T-helper 17 cell (primary cell): Measurements from ENCODE around the gene CYP1B1. TPM values are rescaled to one million over a fixed set of nuclear protein-coding genes. Genes with fewer than 3 reads are reported as not detected.
"Not testable (repeated sequence)": the region's sequence is repeated elsewhere in the genome, so short reads cannot be mapped to it uniquely, and the experiment has no call there.

Experiments
- ATAC-seq: fragments of 150-1000 bp; cut with Tn5 transposase; 2 replicates; pipeline ENCODE4 v1.10.0; 2021; ENCODE audit warnings: mild to moderate bottlenecking, moderate library complexity
- DNase-seq, 3 donors: peaks; one replicate each; pipeline versions ENCODE4 v3.0.0 to v3.0.0-alpha.2; 2020 to 2021
- H3K9me3 ChIP-seq: one replicate; pipeline ENCODE4 v1.7.0; 2013; ENCODE audit warnings: low read length, mild to moderate bottlenecking; ENCODE audit not compliant: control insufficient read depth, poor library complexity, severe bottlenecking
- H3K27ac Mint-ChIP-seq: one replicate; pipeline ENCODE4 v1.8.0; 2022; ENCODE audit warnings: mild to moderate bottlenecking, moderate library complexity, mixed read lengths
- H3K27me3 Mint-ChIP-seq: one replicate; pipeline ENCODE4 v1.8.0; 2022; ENCODE audit warnings: mixed read lengths
- H3K36me3 Mint-ChIP-seq: one replicate; pipeline ENCODE4 v1.8.0; 2022; ENCODE audit warnings: low read depth, mixed read lengths
- H3K4me1 Mint-ChIP-seq: one replicate; pipeline ENCODE4 v1.8.0; 2022; ENCODE audit warnings: mild to moderate bottlenecking, mixed read lengths
- H3K4me3 Mint-ChIP-seq: one replicate; pipeline ENCODE4 v1.8.0; 2022; ENCODE audit warnings: mild to moderate bottlenecking, moderate library complexity, mixed read lengths
- total RNA-seq, 4 donors: library from RNA in 2 of 4; stranded (reverse) in 2 of 4; gene quantifications; one replicate each; pipeline ENCODE4 v1.2.3 and lab custom pipeline; 2022 to 2026

The CYP1B1 gene
- total RNA-seq (1 to 10 TPM in 1 of 2 donors, under 1 TPM in 1; 0.44 to 1.4 TPM), total RNA-seq (lab: John Stamatoyannopoulos, UW) (0.12 to 0.23 reads per million in 2 donors)

DNA sequence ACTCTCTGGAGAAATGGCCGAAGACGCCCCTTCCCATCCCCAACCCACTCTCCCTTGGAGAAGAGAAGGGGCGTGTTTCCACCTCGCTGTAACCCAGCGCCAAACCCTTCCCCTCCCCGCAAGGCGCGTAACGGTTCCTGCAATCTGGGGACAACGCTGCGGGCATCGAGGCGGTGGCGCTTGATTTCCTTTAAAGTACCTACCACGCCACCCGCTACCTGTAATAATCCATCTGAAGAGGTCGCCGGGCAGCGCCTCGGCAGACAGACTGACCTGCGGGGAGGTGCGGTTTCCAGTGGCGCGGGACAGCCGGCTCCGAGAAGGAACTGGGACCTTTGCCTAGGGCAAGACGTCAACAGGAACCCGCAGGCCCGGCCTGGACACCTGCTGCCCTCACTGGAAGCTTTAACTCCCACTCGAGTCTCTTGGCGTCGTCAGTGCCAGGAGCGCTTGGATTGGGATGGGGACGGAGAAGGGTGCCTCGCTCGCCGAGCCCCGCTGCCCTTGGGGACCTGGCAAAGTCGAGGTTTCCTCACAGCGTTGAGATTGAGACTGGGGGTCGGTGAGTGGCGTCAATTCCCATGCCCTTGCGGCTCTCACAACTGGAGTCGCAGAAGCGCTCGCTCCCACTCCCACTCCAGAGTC is at the start of gene CYP1B1:
TSS of gene CYP1B1 (minus strand) at position 645 of the 645 bp plus-strand sequence. CDS start 763 bp downstream, outside the sequence.
- Mint-ChIP-seq H3K4me1 (peaks cover 8% of the 10 kb centered on the region), H3K27me3 (peaks cover 60% of the 10 kb centered on the region)
- no peak for ATAC-seq

DNA sequence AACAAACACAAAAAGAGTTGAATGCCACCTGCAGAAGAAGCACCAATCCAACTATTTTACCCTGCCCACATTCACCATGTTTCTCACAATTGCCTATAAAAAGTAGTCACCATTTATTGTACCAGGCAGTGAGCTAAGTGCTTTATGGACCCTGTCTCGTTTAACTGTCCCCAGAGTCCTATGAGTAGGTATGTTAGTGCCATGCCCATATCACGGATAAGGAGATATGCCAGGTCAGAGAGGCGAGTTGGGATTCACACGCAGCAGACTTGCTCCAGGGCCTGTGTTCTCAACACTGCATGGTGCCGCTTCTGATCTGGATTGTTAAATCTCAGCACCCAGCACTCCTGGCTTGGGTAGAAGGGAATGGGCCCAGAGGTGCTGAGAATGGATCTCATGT is 49.1 kb upstream of the CYP1B1 start:
- no peak overlapping the region for H3K27ac Mint-ChIP-seq
- H3K4me1 Mint-ChIP-seq = peaks cover 2% of the 10 kb centered on the region
- no peak overlapping the region for H3K4me3 Mint-ChIP-seq
- ATAC-seq (no peak), DNase-seq (no peak)
- H3K36me3 Mint-ChIP-seq = no peaks in the 10 kb centered on the region
- H3K27me3 Mint-ChIP-seq = peaks cover 15% of the 10 kb centered on the region
- H3K9me3 ChIP-seq = no peaks in the 10 kb centered on the region

More for the DNA sequence above, at the start of gene CYP1B1:
- H3K36me3 Mint-ChIP-seq = peaks cover 3% of the 10 kb centered on the region
- no peak for DNase-seq
- H3K27ac Mint-ChIP-seq = no peak within 1 kb of the TSS
- no peaks in the 10 kb centered on the region for H3K9me3 ChIP-seq
- peak within 1 kb of the TSS; percentile 59 for H3K4me3 Mint-ChIP-seq

DNA sequence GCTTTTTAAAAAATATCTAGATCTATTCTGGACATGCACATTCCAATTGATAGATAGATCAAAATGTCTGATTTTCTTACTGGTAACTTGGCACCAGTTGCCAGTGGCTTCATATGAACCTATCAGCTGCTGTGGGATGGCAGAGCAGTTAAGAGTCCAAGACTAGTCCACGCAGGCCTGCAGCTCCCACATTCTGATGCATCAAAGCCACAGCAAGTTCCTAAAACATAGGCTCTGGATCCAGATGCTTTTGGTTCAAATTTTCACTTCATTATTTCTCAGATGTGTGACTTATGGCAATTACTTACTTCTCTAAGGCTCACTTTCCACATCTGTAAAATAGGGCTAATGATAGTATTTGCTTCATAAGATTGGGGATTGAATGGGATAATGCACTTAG is 48.0 kb upstream of the CYP1B1 start:
- Mint-ChIP-seq H3K36me3 (no peaks in the 10 kb centered on the region), H3K4me1 (peaks cover 2% of the 10 kb centered on the region), H3K27ac (no peak overlapping the region), H3K4me3 (no peak overlapping the region), H3K27me3 (peaks cover 21% of the 10 kb centered on the region)
- no peak for DNase-seq
- H3K9me3 ChIP-seq = no peaks in the 10 kb centered on the region
- ATAC-seq = no peak

DNA sequence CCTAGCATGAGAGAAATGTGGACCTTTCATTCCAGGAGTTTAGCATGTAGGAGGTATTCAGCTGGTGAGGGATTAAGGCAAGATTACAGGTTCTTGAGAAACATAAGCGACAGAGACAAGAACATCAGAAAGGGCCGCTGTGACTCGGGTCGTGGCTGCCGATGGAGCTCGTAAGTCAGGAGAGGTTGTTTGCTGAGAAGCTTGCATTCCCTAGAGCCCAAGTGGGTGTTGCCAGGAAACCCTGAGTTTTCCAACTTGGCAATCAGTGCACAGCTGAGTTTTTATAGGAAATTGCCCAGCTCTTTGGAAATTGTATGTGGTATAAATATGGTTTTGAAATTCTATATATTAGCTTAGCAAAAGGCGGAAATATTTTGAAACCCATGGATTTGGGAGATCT is 46.4 kb upstream of the CYP1B1 start:
- H3K27me3 Mint-ChIP-seq = peaks cover 29% of the 10 kb centered on the region
- H3K9me3 ChIP-seq = no peaks in the 10 kb centered on the region
- ATAC-seq = no peak
- no peak for DNase-seq
- H3K4me1 Mint-ChIP-seq = peaks cover 2% of the 10 kb centered on the region
- H3K27ac Mint-ChIP-seq = no peak overlapping the region
- H3K36me3 Mint-ChIP-seq = no peaks in the 10 kb centered on the region
- H3K4me3 Mint-ChIP-seq = no peak overlapping the region

DNA sequence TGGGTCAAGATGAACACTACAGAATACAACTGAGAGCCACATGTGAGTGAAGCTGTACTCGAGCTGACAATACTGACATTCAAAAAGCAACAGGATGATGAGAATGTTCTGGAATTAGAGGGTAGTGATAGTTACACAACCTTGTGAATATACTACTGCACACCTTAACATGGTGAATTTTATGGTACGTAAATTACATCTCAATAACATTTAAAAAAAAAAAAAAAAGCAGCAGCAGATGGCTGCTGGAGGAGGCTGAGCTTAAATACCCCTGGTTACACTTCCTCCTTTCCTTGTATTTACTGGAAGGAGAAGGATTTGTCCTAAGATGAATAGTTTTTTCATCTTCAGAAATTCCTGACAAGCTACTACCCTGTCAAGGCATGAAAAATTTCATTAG is 45.5 kb upstream of the CYP1B1 start:
- no peak for DNase-seq
- Mint-ChIP-seq H3K36me3 (no peaks in the 10 kb centered on the region), H3K27me3 (peaks cover 29% of the 10 kb centered on the region), H3K4me3 (no peak overlapping the region), H3K27ac (no peak overlapping the region), H3K4me1 (peaks cover 2% of the 10 kb centered on the region)
- no peak for ATAC-seq
- no peaks in the 10 kb centered on the region for H3K9me3 ChIP-seq

DNA sequence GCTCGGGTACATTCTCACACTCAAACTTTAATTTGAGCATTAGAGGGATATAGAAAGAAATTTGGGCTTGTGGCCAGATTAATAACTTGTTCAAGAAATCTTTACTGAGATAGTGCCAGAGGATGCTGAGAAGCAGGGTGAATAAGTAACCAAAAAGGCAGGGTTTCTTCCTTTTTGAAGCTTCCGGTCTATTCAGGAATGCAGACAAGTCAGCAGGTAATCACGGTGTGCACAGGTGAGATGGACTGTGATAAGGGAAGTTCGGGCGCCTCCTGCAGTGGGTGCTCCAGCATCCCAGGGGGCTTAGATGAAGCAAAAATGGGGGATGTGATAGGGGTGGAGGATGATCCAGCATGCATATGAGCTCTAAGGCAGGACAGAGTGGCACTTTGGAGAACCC is 44.9 kb upstream of the CYP1B1 start:
- H3K36me3 Mint-ChIP-seq = no peaks in the 10 kb centered on the region
- no peaks in the 10 kb centered on the region for H3K9me3 ChIP-seq
- ATAC-seq = no peak

DNA sequence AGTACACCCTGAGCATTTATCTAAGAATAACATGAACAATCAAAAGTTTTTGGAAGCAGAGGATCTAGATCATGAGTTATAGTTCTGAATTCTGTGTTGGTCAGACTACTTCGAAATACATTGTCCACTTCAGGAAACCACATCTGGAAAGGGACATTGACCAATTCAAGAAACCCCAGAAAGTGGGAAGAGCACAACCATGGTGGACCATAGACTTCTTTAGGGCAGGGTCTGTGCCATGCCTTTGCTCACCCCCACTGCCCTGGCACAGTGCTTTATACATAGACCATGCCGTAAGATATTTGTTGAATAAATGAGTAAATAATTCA is 44.3 kb upstream of the CYP1B1 start:
- Mint-ChIP-seq H3K4me3 (no peak overlapping the region), H3K27me3 (peaks cover 37% of the 10 kb centered on the region), H3K36me3 (no peaks in the 10 kb centered on the region), H3K4me1 (peaks cover 3% of the 10 kb centered on the region), H3K27ac (no peak overlapping the region)
- DNase-seq (no peak), ATAC-seq (no peak)
- H3K9me3 ChIP-seq = no peaks in the 10 kb centered on the region

More for the DNA sequence above, 44.9 kb upstream of the CYP1B1 start:
- Mint-ChIP-seq H3K4me1 (peaks cover 2% of the 10 kb centered on the region), H3K4me3 (no peak overlapping the region), H3K27me3 (peaks cover 31% of the 10 kb centered on the region), H3K27ac (no peak overlapping the region)
- DNase-seq = no peak

DNA sequence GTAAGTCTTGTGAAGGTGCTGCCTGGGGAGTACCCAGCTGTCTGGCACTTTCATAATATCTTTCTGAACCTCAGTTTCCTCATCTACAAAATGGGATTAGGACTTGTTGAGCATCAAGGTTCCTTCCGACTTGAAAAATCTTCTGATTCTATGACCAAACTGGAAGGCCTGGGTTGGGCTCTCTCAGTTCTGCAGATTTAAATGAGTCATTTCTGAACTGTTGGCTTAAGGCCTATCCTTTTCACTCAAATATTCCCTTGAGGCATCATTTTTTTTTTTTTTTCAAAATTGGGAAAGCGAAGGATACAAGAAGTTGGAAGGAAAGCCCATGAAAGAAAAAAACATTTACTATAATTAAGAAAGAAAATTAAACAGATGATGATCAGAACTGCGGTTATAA is 40.8 kb upstream of the CYP1B1 start:
- ATAC-seq (no peak), DNase-seq (no peak)
- Mint-ChIP-seq H3K4me1 (peaks cover 5% of the 10 kb centered on the region), H3K36me3 (no peaks in the 10 kb centered on the region), H3K27me3 (peaks cover 61% of the 10 kb centered on the region), H3K4me3 (no peak overlapping the region), H3K27ac (no peak overlapping the region)
- no peaks in the 10 kb centered on the region for H3K9me3 ChIP-seq

DNA sequence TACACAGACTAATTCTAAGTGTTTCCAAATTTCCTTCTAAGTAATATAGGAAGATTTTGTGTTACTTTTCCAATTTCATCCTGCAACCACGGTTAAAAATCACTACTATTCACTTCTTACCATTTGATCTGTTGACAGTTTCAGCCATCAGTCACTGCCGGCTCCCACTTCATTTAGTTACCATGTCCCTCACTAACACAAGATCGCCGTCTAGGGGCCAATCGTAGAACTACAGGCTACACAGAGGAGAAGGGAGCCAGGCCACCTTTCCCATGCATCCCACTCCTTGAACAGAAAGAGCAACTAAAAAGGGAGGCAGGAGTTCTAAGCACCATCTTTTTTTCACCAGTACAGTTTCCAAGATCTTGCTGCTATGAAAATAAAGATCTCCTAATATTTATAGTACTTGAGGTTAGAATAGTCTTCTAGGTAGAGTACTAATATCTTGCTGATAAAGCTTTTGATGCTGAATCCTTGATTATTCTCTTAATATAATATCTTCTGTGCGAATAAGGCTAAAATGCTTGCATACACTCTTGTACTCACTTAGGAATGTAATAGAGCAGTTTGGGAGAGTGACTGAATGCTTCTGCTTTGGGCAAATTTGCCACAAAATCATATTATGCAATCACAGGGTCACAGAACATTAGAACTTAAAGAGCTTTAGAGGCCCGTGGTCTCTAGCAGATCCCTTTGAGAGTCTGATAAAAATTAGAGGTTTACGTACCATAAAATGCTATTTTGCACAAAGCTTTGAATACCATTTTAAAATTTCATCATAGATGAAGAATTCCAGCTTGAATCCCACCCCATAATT is 39.5 kb upstream of the CYP1B1 start:
- Mint-ChIP-seq H3K4me1 (peaks cover 3% of the 10 kb centered on the region), H3K27ac (no peak overlapping the region), H3K4me3 (no peak overlapping the region), H3K27me3 (peaks cover 50% of the 10 kb centered on the region), H3K36me3 (no peaks in the 10 kb centered on the region)
- peak; percentile 72 for ATAC-seq
- H3K9me3 ChIP-seq = no peaks in the 10 kb centered on the region
- peak; percentile 13 to 55 (median 16) for DNase-seq

DNA sequence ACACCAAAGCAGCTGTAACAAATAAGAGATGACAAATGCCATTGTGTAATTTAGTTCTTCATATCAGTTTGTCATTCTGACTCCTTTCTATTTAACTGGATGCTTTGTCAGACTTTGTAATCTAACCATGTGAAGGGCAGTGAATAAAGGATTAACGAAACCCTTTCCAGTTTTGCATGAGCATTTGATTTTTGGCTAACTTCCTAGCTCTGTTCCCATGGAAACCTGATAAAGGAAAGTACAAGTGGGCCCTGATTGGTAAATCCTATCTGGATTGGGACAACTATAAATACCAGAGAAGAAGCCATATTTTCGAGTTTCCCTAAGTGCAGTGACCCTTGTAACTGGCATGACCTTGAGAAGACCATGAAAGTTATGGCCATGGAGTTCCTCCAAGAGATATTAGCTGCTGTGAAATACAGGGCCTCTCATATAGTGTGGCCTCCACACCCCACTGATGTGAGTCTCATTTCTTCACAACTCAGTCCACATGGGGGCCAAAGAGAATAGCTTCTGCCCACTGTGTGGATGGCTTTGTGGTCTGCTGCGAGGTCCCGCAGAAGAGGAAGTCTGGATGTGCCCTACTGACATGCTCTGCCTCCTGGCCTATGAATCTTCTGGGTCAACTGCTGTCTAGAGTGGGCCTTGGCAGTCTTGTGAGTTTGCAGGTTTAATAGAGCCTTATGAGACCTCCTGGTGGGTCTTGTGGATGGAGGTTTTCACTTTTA is 38.2 kb upstream of the CYP1B1 start:
- Mint-ChIP-seq H3K36me3 (no peaks in the 10 kb centered on the region), H3K27ac (no peak overlapping the region), H3K27me3 (peaks cover 46% of the 10 kb centered on the region), H3K4me1 (peaks cover 3% of the 10 kb centered on the region), H3K4me3 (no peak overlapping the region)
- DNase-seq (no peak), ATAC-seq (no peak)
- no peaks in the 10 kb centered on the region for H3K9me3 ChIP-seq

DNA sequence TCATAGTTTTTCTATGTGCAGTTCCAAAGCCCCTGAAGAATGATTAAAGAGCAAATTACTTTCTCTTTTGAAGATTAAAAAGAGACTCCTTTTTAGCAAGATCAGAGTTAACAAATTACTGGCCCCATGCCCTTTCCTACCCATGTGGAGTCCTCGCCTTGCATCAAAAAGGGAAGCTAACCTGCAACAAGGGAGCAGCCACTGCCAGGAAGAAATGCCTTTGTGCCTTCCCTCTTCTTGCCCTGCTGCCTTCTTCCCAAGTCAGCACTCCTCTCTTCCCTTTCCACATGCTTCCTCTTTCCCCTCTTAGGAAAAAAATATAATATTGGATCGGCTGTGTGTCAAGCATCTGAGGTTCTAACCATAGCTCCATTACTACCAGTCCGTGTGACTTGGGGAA is 37.1 kb upstream of the CYP1B1 start:
- Mint-ChIP-seq H3K4me1 (peaks cover 3% of the 10 kb centered on the region), H3K27me3 (peaks cover 44% of the 10 kb centered on the region)
- ATAC-seq = no peak

DNA sequence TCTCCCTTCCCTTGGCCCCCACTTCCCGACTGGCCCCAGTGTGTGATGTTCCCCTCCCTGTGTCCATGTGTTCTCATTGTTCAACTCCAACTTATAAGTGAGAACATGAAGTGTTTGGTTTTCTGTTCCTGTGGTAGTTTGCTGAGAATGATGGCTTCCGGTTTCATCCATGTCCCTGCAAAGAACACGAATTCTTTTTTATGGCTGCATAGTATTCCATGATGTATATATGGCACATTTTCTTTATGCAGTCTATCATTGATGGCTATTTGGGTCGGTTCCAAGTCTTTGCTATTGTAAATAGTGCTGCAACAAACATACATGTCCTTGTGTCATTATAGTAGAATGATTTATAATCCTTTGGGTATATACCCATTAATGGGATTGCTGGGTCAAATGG is 35.4 kb upstream of the CYP1B1 start:
- peaks cover 52% of the 10 kb centered on the region for H3K27me3 Mint-ChIP-seq
- H3K4me3 Mint-ChIP-seq, ATAC-seq, H3K9me3 ChIP-seq, H3K27ac Mint-ChIP-seq, H3K4me1 Mint-ChIP-seq, H3K36me3 Mint-ChIP-seq, DNase-seq: not testable (repeated sequence)

More for the DNA sequence above, 37.1 kb upstream of the CYP1B1 start:
- no peaks in the 10 kb centered on the region for H3K36me3 Mint-ChIP-seq
- no peak for DNase-seq
- H3K9me3 ChIP-seq = no peaks in the 10 kb centered on the region
- no peak overlapping the region for H3K27ac Mint-ChIP-seq
- no peak overlapping the region for H3K4me3 Mint-ChIP-seq

DNA sequence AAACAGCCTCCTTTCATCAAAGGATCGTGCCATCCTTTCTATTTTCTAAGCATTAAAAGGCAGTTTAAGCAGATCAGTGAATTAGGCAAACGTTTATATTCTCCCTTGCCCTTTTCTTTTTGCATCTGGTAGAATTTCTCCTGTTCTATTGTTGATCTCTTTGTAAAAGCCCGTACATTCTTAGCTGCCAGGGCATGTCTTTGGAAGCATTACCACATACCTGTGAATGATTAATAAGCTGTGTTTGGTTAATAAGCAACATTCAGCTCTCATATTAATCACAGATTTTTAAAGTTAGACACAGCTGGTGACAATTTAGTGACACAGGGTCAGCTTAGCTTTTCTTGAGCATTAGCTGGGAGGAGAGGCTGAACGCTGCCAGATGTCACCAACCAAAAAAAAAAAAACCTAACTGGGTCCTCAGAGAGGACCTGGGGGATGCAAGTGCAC is 33.8 kb upstream of the CYP1B1 start:
- H3K27ac Mint-ChIP-seq = no peak overlapping the region
- peaks cover 3% of the 10 kb centered on the region for H3K4me1 Mint-ChIP-seq
- peaks cover 51% of the 10 kb centered on the region for H3K27me3 Mint-ChIP-seq
- ATAC-seq = no peak
- no peak overlapping the region for H3K4me3 Mint-ChIP-seq
- no peak for DNase-seq
- peaks cover 4% of the 10 kb centered on the region for H3K36me3 Mint-ChIP-seq
- no peaks in the 10 kb centered on the region for H3K9me3 ChIP-seq
